ENCODE measurements around the gene ADGRB3.
"Not testable (repeated sequence)": the region's sequence is repeated elsewhere in the genome, so short reads cannot be mapped to it uniquely, and the experiment has no call there.

ADGRB3 gene

GRCh38 chr6:69427882-69428281 lies 792.8 kb downstream of the ADGRB3 start:
- Histone ChIP-seq H3K4me1 (no peaks in the 10 kb centered on the region), H3K27ac (no peak overlapping the region), H3K4me3 (no peak overlapping the region), H4K20me1 (no peaks in the 10 kb centered on the region), H3K4me2 (no peak overlapping the region), H3K27me3 (no peaks in the 10 kb centered on the region), H3K36me3 (no peaks in the 10 kb centered on the region), H3K9ac (no peak overlapping the region), H3K9me3 (peaks cover 8% of the 10 kb centered on the region)
- no peak for TF ChIP-seq Cebpa-rat (IDR thresholded peaks at IDR 0.05)

DNA sequence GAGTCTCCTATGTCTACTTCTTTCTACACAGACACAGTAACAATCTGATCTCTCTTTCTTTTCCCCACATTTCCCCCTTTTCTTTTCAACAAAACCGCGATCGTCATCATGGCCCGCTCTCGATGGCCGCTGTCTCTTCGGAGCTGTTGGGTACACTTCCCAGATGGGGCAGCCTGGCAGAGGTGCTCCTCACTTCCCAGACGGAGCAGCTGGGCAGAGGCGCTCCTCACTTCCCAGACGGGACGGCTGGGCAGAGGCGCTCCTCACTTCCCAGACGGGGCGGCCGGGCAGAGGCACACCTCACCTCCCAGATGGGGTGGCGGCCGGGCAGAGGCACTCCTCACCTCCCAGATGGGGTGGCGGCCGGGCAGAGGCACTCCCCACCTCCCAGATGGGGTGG lies 797.1 kb downstream of the ADGRB3 start:
- H3K27ac ChIP-seq, H3K36me3 ChIP-seq, H4K20me1 ChIP-seq, H3K4me2 ChIP-seq, H3K9ac ChIP-seq, H3K27me3 ChIP-seq, H3K4me3 ChIP-seq, H3K4me1 ChIP-seq: not testable (repeated sequence)
- H3K9me3 ChIP-seq: peaks cover 15% of the 10 kb centered on the region

DNA sequence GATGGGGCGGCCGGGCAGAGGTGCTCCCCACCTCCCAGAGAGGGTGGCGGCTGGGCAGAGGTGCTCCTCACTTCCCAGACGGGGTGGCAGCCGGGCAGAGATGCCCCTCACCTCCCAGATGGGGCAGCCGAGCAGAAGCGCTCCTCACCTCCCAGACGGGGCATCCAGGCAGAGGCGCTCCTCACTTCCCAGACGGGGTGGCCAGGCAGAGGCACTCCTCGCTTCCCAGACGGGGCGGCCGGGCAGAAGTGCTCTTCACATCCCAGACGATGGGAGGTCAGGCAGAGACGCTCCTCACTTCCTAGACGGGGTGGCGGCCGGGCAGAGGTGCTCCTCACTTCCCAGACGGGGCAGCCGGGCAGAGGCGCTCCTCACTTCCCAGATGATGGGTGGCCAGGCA lies 798.0 kb downstream of the ADGRB3 start:
- H4K20me1 ChIP-seq, H3K4me3 ChIP-seq, H3K27me3 ChIP-seq: not testable (repeated sequence)

DNA sequence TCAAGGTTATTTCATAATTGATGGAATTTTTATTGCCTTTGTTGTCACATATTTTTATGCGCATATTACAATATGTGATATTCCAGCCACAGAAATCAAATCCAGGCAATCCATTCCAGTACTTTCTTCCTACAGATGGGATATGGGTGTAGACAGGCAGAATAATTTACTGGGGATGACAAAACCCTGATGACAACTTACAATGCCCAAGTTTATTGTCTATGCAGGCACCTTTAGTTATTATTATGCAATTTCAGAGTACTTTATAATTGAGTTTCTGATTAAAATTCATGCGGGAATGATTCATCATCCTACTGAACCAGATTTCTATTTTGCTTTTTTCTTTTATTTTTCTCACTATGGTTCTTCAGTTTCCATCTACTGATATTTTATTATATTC lies 803.0 kb downstream of the ADGRB3 start:
- H3K4me1 ChIP-seq: no peaks in the 10 kb centered on the region
- no peaks in the 10 kb centered on the region for H3K27me3 ChIP-seq
- H3K9me3 ChIP-seq: peaks cover 5% of the 10 kb centered on the region
- H3K27ac ChIP-seq: no peak overlapping the region
- no peak overlapping the region for H3K9ac ChIP-seq
- no peak overlapping the region for H3K4me3 ChIP-seq
- no peak for TF ChIP-seq Cebpa-rat (IDR thresholded peaks at IDR 0.05)
- H3K4me2 ChIP-seq: no peak overlapping the region
- H4K20me1 ChIP-seq: no peaks in the 10 kb centered on the region
- H3K36me3 ChIP-seq: no peaks in the 10 kb centered on the region

More for the DNA sequence above, 798.0 kb downstream of the ADGRB3 start:
- not testable (repeated sequence) for H3K4me2 ChIP-seq, H3K27ac ChIP-seq, H3K36me3 ChIP-seq, H3K9ac ChIP-seq, H3K4me1 ChIP-seq
- H3K9me3 ChIP-seq: peaks cover 15% of the 10 kb centered on the region

All from BLaER1 (cell line).